HepG2 (cell line): ENCODE data around the gene KRT81. TPM values are rescaled to one million over a fixed set of nuclear protein-coding genes. Genes with fewer than 3 reads are reported as not detected.

Experiments
- FOSL1 ChIP-seq: sonication (generic); formaldehyde crosslinking; IDR thresholded peaks from 2 replicates; pipeline ENCODE4 v1.9.0; 2021; ENCODE audit warnings: missing genetic modification reagents, borderline replicate concordance
- FOXA1 ChIP-seq, 2 experiments: fragments of 450-650 bp in 1 of 2; sonication (generic) in 1 of 2; formaldehyde crosslinking in 1 of 2; IDR thresholded peaks; 2 replicates each; pipeline versions ENCODE4 v1.4.0 to v1.6.1; 2016 to 2020; ENCODE audit warnings: missing genetic modification reagents in 1 of 2
- FOXK1 ChIP-seq: sonication (generic); formaldehyde crosslinking; IDR thresholded peaks from 2 replicates; pipeline ENCODE4 v1.4.0; 2020; ENCODE audit warnings: low read depth, missing genetic modification reagents, borderline replicate concordance
- HNRNPH1 ChIP-seq: fragments of 200-400 bp; formaldehyde crosslinking; optimal IDR thresholded peaks from 2 replicates; pipeline ENCODE3; 2017; ENCODE audit warnings: mild to moderate bottlenecking, low read depth, low read length
- IRF2 ChIP-seq: IDR thresholded peaks from 2 replicates; pipeline ENCODE4 v1.6.1; 2018; ENCODE audit warnings: missing genetic modification reagents, missing compliant biosample characterization
- JUNB ChIP-seq: sonication (generic); formaldehyde crosslinking; IDR thresholded peaks from 2 replicates; pipeline ENCODE4 v1.8.0; 2022; ENCODE audit warnings: missing genetic modification reagents, mild to moderate bottlenecking, borderline replicate concordance
- JUND ChIP-seq: sonication (generic); formaldehyde crosslinking; IDR thresholded peaks from 2 replicates; pipeline ENCODE4 v1.8.0; 2022; ENCODE audit warnings: mild to moderate bottlenecking, missing genetic modification reagents
- KLF13 ChIP-seq: sonication (generic); formaldehyde crosslinking; IDR thresholded peaks from 2 replicates; pipeline ENCODE4 v1.4.0; 2020; ENCODE audit warnings: mild to moderate bottlenecking, missing genetic modification reagents
- MLXIP ChIP-seq: sonication (generic); formaldehyde crosslinking; IDR thresholded peaks from 2 replicates; pipeline ENCODE4 v1.9.0; 2021; ENCODE audit warnings: missing genetic modification reagents, borderline replicate concordance
- NR2F6 ChIP-seq, 2 experiments: IDR thresholded peaks; 2 replicates each; pipeline ENCODE4 v1.6.1; 2016; ENCODE audit warnings: antibody characterized with exemption in 1 of 2, mild to moderate bottlenecking in 1 of 2
- PAF1 ChIP-seq: IDR thresholded peaks from 2 replicates; pipeline ENCODE4 v1.6.1; 2016; ENCODE audit warnings: missing genetic modification reagents, missing compliant biosample characterization
- PATZ1 ChIP-seq: sonication (generic); formaldehyde crosslinking; IDR thresholded peaks from 2 replicates; pipeline ENCODE4 v1.4.0; 2020; ENCODE audit warnings: missing genetic modification reagents
- RFXANK ChIP-seq: IDR thresholded peaks from 2 replicates; pipeline ENCODE4 v1.6.1; 2016
- SOX13 ChIP-seq, 3 experiments: fragments of 450-650 bp in 1 of 3; sonication (generic) in 1 of 3; formaldehyde crosslinking in 1 of 3; IDR thresholded peaks in 2 of 3; conservative IDR thresholded peaks in 1 of 3; 2 replicates each; pipeline versions ENCODE4 v1.5.0 to v1.6.1; 2016 to 2020; ENCODE audit warnings: antibody characterized with exemption in 1 of 3, mild to moderate bottlenecking in 1 of 3, missing compliant biosample characterization in 1 of 3, missing genetic modification reagents in 1 of 3, moderate library complexity in 1 of 3
- SOX6 ChIP-seq, 2 experiments: fragments of 450-650 bp in 1 of 2; sonication (generic) in 1 of 2; formaldehyde crosslinking in 1 of 2; IDR thresholded peaks; 2 replicates each; pipeline versions ENCODE4 v1.4.0 to v1.6.1; 2017 to 2020; ENCODE audit warnings: antibody characterized with exemption in 1 of 2, mild to moderate bottlenecking in 1 of 2, missing genetic modification reagents in 1 of 2
- TFAP4 ChIP-seq: sonication (generic); IDR thresholded peaks from 2 replicates; pipeline ENCODE4 v1.6.1; 2016; ENCODE audit warnings: low read depth, borderline replicate concordance
- YY1 ChIP-seq: IDR thresholded peaks from 2 replicates; pipeline ENCODE4 v1.6.1; 2011; ENCODE audit warnings: low read length, low read depth, moderate library complexity, mild to moderate bottlenecking; ENCODE audit not compliant: insufficient read depth, insufficient replicate concordance
- ZBTB7B ChIP-seq: sonication (generic); formaldehyde crosslinking; IDR thresholded peaks from 2 replicates; pipeline ENCODE4 v1.4.0; 2020; ENCODE audit warnings: missing genetic modification reagents
- ZNF205 ChIP-seq: IDR thresholded peaks from 2 replicates; pipeline ENCODE4 v1.6.1; 2018; ENCODE audit warnings: missing biosample characterization, missing genetic modification reagents
- ZNF441 ChIP-seq: sonication (generic); formaldehyde crosslinking; IDR thresholded peaks from 2 replicates; pipeline ENCODE4 v1.7.0; 2021; ENCODE audit warnings: missing genetic modification reagents, borderline replicate concordance
- ZNF552 ChIP-seq: sonication (generic); formaldehyde crosslinking; IDR thresholded peaks from 2 replicates; pipeline ENCODE4 v1.9.0; 2022; ENCODE audit warnings: missing genetic modification reagents, mild to moderate bottlenecking, borderline replicate concordance
- ZNF678 ChIP-seq: sonication (generic); formaldehyde crosslinking; IDR thresholded peaks from 2 replicates; pipeline ENCODE4 v1.4.0; 2020; ENCODE audit warnings: mild to moderate bottlenecking, missing genetic modification reagents
- polyA plus RNA-seq, 8 experiments: library from polyadenylated mRNA; depleted of rRNA in 3 of 8; stranded (reverse) in 7 of 8; unstranded in 1 of 8; fragments of >200 nt; fragmentation: Illumina TruSeq in 4 of 8; extraction: Trizol in 4 of 8; gene quantifications; 2 replicates each; pipeline versions ENCODE4 v1.2.1 to v1.2.3, GENCODE V29; 2011 to 2016; ENCODE audit warnings: low read depth in 4 of 8, missing spikeins in 1 of 8, mixed read lengths in 1 of 8; ENCODE audit not compliant: insufficient read depth in 1 of 8
- total RNA-seq, 5 experiments: library from RNA; depleted of rRNA; stranded (reverse); fragments of >200 nt; fragmentation: Illumina TruSeq; extraction: Trizol; gene quantifications; 2 replicates each; pipeline ENCODE4 v1.2.3, GENCODE V29; 2016; ENCODE audit warnings: low read depth in 1 of 5

Gene KRT81
- total and polyA plus RNA-seq, 2 of the 13 experiments (the other 11 are each of a cell fraction or from before 2014, with no cell fraction given): not detected

- no peak for TF ChIP-seq HNRNPH1
- peak; percentile 50; the same call in 1 of the 2 replicates for TF ChIP-seq ZBTB7B
- TF ChIP-seq RFXANK: no peak
- no peak for TF ChIP-seq SOX6 (IDR thresholded peaks at IDR 0.05)
- peak; percentile 95 for TF ChIP-seq SOX6 (CRISPR knock-in tag; IDR thresholded peaks at IDR 0.05)
- TF ChIP-seq ZNF205 (CRISPR knock-in tag): no peak
- TF ChIP-seq SOX13 (IDR thresholded peaks at IDR 0.05): peak; percentile 78
- TF ChIP-seq SOX13 (CRISPR knock-in tag; conservative IDR thresholded peaks at IDR 0.05 in 1 of 2, IDR thresholded peaks at IDR 0.05 in 1 of 2): peak in 1 of 2 experiments; percentile 95; a peak in 2 of 4 replicates
- no peak for TF ChIP-seq NR2F6 (IDR thresholded peaks at IDR 0.05)
- TF ChIP-seq NR2F6 (CRISPR knock-in tag; IDR thresholded peaks at IDR 0.05): 0 out of 2 replicates have a peak, but pooled peaks have one; percentile 33
- no peak for TF ChIP-seq YY1
- 0 out of 2 replicates have a peak, but pooled peaks have one; percentile 18 for TF ChIP-seq IRF2
- peak; percentile 94 for TF ChIP-seq JUND
- no peak for TF ChIP-seq ZNF552
- TF ChIP-seq PAF1 (CRISPR knock-in tag): no peak
- TF ChIP-seq FOSL1 (CRISPR knock-in tag): peak; percentile 97
- no peak for TF ChIP-seq MLXIP (CRISPR knock-in tag)
- no peak for TF ChIP-seq ZNF441 (CRISPR knock-in tag)
- no peak for TF ChIP-seq KLF13 (CRISPR knock-in tag)
- no peak for TF ChIP-seq FOXA1 (IDR thresholded peaks at IDR 0.05)
- TF ChIP-seq FOXA1 (CRISPR knock-in tag; IDR thresholded peaks at IDR 0.05): peak; percentile 93
- no peak for TF ChIP-seq FOXK1 (CRISPR knock-in tag)
- peak; percentile 87; the same call in 1 of the 2 replicates for TF ChIP-seq TFAP4
- TF ChIP-seq PATZ1 (CRISPR knock-in tag): peak; percentile 52
- peak; percentile 91 for TF ChIP-seq JUNB (CRISPR knock-in tag)
- no peak for TF ChIP-seq ZNF678
These were observed 44.4 kb downstream of the KRT81 start (continued) for GRCh38 chr12:52246720-52247621.
